Subcutaneous adipose tissue (tissue), 4 donors: ENCODE data around the gene CHST12. TPM values are rescaled to one million over a fixed set of nuclear protein-coding genes. Genes with fewer than 3 reads are reported as not detected.

Source experiments
- total RNA-seq, 4 donors: library from RNA; depleted of rRNA; stranded (reverse); fragments of >200 nt; gene quantifications; one replicate each; pipeline ENCODE4 v1.1.0, GENCODE V29; 2016
- TF ChIP-seq, protein P1 (sequence below): fragments of 450-650 bp; IDR thresholded peaks from one replicate; pipeline ENCODE4 v1.5.1; 2016; ENCODE audit warnings: low read depth, mild to moderate bottlenecking, control low read depth, antibody characterized with exemption, moderate library complexity

CHST12 gene
- total RNA-seq, 4 donors from 2014 or later, result 5.2 to 26.0 (median 13.8) TPM

DNA sequence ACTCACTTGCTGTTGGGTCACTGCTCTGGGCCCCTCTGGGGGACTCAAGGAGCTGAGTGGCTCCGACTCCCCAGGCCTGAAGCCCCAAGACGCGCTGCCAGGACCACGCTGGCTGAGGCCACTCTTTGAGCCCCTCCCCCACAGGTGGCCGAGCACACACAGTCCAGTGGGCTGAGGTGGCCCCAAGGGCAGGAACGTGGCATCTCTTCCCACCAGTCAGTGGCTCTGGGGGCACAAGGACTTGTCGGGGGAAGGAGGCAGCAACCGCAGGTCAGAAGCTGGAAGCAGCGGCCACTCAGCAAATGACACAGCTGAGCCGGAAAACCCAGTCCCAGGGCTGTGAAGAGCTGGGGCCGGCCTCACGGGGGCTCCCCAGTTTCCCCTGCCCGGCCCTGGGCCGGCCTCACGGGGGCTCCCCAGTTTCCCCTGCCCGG, 48.7 kb downstream of the CHST12 start:
- TF ChIP-seq, protein P1, sequence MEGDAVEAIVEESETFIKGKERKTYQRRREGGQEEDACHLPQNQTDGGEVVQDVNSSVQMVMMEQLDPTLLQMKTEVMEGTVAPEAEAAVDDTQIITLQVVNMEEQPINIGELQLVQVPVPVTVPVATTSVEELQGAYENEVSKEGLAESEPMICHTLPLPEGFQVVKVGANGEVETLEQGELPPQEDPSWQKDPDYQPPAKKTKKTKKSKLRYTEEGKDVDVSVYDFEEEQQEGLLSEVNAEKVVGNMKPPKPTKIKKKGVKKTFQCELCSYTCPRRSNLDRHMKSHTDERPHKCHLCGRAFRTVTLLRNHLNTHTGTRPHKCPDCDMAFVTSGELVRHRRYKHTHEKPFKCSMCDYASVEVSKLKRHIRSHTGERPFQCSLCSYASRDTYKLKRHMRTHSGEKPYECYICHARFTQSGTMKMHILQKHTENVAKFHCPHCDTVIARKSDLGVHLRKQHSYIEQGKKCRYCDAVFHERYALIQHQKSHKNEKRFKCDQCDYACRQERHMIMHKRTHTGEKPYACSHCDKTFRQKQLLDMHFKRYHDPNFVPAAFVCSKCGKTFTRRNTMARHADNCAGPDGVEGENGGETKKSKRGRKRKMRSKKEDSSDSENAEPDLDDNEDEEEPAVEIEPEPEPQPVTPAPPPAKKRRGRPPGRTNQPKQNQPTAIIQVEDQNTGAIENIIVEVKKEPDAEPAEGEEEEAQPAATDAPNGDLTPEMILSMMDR, result no peak

DNA sequence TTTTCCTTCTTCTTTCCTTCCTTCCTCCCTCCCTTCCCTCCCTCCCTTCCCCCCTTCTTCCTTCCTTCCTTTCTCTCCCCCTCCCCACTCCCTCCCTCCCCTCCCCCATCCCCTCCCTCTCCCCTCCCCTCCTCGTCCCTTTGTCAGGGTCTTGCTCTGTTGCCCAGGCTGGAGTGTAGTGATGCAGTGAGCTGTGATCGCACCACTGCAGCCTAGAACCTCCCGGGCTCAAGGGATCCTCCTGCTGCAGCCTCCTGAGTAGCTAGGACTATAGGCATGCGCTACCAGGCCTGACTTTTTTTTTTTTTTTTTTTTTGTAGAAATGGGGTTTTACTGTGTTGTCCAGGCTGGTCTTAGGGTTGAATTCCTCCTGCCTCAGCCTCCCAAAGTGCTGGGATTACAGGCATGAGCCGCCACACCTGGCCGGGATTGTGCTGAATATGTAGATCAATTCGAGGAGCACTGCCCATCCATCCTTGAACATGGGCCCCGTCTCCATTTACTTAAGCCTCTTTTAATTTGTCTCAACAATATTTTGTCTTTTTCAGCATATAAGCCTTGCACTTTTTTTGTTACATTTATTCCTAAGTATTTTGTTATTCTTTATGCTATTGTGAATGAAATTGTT, 49.3 kb downstream of the CHST12 start:
- TF ChIP-seq, protein P1, result no peak

- TF ChIP-seq, protein P1, result no peak
Measured at GRCh38 chr7:2459674-2460073, 56.3 kb downstream of the CHST12 start.

GRCh38 chr7:2460188-2460587, 56.8 kb downstream of the CHST12 start:
- TF ChIP-seq, protein P1, result no peak

GRCh38 chr7:2460641-2461040, 57.2 kb downstream of the CHST12 start:
- TF ChIP-seq, protein P1, result no peak

DNA sequence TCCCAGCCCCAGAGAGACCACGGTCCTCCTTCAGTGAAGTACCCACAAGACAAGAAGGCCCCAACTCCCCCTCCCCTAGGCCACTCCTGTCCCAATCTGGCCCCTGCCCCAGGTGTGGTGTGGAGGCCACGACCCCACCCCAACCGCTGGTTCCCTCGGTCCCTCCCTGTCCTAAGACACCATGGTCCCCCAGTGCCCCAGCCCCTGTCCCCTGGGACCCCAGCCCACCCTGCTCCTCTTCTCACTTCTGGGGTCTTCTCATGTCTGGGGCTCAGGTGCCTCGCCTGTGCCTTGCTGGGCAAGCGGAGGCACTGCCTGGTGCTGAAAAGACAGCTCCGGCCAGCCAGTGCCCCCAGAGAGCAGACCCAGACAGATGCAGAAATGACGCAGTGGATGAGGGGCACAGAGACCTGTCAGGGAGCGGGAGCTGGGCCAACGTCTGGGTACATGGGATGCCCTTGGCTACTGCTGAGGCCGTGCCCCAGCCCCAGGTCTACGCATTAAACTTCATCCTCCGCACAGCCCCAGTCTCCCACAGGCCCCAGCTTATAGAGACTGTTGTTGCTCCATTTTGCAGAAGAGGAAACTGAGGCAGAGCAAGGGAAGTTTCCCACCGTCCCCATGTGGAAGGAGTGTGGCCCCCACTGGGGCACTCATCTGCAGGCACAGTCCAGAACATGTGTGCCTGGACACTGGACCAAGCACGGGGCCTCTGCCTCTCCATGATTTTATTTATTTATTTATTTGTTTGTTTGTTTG, 58.0 kb downstream of the CHST12 start:
- TF ChIP-seq, protein P1, result no peak

DNA sequence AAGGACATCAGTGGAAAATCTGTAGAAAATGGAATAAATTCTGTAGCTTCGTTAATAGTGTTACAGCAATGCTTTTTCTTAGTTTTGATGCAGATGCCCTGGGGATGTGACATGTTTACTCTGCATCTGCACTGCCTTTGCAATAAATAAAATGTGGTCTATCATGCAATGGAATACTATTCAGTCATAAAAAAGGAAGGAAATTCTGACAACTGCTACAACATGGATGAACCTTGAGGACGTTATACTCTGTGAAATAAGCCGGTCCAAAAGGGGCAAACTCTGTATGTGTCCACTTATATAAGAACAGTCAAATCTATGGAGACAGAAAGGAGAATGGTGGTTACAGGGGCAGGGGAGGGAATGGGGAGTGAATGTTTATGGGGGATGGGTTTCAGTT, 59.3 kb downstream of the CHST12 start:
- TF ChIP-seq, protein P1, result no peak
